GM12874 (cell line): Measurements from ENCODE around the gene RIPK3.

Experiments used
- TF ChIP-seq, protein P1 (sequence below): IDR thresholded peaks from 2 replicates; pipeline ENCODE4 v1.5.1; 2011; ENCODE audit warnings: low read depth, mild to moderate bottlenecking, control low read depth, low read length, moderate library complexity; ENCODE audit not compliant: insufficient read depth

Gene RIPK3

DNA sequence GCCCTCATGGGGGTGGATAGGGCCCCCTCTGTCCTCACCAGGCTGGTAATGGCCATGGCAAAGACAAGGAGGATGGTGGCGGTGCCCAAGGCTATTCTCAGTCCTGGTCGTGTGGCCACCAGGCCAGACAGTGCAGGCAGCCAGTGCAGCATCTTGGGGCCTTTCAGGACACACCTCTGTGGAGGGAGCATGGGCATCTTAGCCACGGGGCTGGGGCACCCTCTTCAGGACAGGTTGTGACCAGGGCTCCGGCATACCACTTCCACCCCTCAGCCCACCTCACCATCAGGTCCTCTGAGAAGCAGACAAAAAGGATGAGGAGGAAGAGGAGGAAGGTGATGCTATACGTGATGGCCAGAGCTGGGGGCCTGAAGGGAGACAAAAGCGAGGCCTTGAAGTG lies 15.8 kb downstream of the RIPK3 start:
- TF ChIP-seq, protein P1, sequence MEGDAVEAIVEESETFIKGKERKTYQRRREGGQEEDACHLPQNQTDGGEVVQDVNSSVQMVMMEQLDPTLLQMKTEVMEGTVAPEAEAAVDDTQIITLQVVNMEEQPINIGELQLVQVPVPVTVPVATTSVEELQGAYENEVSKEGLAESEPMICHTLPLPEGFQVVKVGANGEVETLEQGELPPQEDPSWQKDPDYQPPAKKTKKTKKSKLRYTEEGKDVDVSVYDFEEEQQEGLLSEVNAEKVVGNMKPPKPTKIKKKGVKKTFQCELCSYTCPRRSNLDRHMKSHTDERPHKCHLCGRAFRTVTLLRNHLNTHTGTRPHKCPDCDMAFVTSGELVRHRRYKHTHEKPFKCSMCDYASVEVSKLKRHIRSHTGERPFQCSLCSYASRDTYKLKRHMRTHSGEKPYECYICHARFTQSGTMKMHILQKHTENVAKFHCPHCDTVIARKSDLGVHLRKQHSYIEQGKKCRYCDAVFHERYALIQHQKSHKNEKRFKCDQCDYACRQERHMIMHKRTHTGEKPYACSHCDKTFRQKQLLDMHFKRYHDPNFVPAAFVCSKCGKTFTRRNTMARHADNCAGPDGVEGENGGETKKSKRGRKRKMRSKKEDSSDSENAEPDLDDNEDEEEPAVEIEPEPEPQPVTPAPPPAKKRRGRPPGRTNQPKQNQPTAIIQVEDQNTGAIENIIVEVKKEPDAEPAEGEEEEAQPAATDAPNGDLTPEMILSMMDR = no peak

DNA sequence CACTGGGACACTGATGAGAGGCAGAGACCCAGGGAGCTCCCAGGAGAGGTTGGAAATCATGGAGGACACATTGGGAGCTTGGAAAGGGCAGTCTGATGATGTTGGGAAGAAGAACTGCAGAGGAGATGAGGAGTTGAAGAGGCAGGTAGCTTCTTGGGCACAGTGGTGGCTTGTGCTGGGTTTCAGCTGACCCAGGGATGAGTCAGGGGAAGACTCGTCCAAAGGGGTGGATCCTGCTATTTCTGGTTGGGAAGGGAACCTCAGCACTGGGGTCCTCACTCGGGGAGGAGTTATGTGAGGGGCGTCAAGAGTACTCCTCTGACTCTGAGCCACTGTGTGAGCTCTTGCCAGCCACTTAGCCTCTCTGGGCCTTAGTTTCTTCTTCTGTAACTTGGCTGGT lies 16.4 kb downstream of the RIPK3 start:
- TF ChIP-seq, protein P1 = no peak

DNA sequence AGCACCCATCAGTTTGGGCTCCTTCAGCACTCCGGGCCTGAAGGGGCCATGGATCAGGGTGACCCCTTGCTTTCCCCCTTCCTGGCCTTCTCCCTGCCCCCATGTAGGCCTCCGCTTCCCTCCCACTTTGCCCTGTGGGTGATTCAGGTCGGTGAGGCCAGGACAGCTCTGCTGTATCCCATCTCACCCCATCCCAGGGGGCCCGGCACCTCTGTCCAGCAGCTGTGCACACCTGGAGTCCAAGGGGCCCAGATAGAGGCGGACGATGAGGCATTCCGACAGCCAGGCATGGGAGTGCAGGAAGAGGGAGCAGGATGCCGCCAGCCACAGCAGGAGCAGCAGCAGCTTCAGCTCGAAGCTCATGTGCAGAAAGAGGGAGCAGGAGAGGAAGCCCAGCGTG lies 17.1 kb downstream of the RIPK3 start:
- TF ChIP-seq, protein P1 = no peak

DNA sequence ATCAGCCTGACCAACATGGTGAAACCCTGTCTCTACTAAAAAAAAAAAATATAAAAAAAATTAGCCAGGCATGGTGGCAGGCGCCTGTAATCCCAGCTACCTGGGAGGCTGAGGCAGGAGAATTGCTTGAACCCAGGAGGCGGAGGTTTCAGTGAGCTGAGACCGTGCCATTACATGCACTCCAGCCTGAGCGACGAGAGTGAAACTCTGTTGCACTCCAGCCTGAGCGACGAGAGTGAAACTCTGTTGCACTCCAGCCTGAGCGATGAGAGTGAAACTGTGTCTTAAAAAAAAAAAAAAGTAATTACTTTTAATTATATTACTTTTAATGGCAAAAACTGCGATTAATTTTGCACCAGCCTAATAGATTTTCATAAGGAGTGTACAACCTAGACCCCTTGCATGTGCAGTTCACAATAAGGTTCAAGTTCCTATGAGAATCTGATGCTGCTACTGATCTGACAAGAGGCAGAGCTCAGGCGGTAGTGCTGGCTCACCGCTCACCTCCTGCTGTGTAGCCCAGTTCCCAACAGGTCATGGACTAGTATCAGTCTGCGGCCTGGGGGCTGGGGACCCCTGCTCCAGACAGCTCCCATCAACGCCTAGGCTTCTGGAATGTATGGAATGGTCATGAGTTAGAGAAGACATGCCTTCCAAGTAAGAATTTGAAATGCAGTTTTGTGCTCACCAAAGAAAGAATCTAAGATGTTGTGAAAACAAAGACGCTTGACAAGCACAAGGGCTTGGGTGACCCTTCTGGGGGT lies 18.4 kb downstream of the RIPK3 start:
- TF ChIP-seq, protein P1 = no peak

DNA sequence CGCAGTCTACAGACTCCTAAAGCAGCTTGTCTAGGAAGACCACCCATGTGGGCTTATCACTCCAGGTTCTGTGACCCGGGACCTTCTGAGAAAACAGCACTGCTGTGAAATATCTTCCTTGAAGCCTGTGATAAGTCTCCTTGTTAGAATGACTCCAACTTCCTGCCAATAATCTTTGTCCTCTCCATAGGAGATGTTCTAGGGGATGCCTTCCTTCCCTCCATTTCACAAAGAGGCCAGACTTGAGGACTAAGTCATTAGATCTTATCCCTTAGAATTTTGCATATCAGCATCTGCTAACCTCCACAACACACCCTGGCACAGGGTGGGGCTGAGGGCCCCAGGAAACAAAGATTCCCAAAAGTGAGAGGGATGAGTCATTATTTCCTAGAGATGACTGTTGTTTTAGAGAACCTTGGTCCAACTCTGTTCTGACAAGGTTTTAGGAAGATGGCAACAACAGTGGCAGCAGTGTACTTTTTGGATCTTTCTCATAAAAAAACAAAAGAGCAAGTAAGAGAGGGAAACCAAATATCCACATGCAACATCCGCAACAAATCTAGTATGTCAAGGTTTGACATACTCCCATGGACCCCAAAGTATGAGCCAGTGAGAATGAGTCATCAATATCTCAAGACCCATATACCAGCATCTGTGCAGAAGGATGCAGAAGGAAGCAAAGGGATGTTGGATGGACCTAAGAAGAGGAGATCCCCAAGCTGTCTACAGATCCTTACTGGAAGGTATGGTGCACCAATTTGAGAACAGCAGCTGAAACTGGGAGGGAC lies 22.5 kb downstream of the RIPK3 start:
- TF ChIP-seq, protein P1 = no peak

DNA sequence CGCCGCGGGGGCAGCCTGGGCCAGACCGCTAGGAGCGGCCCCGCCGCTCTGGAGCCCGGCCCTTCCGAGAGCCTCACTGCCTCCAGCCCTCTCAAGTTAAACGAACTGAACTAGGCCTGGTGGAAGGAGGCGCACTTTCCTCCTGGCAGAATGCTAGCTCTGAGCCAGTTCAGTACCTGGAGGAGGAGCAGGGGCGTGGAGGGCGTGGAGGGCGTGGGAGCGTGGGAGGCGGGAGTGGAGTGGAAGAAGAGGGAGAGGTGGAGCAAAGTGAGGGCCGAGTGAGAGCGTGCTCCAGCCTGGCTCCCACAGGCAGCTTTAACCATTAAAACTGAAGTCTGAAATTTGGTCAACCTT lies 23.2 kb downstream of the RIPK3 start:
- TF ChIP-seq, protein P1 = no peak

DNA sequence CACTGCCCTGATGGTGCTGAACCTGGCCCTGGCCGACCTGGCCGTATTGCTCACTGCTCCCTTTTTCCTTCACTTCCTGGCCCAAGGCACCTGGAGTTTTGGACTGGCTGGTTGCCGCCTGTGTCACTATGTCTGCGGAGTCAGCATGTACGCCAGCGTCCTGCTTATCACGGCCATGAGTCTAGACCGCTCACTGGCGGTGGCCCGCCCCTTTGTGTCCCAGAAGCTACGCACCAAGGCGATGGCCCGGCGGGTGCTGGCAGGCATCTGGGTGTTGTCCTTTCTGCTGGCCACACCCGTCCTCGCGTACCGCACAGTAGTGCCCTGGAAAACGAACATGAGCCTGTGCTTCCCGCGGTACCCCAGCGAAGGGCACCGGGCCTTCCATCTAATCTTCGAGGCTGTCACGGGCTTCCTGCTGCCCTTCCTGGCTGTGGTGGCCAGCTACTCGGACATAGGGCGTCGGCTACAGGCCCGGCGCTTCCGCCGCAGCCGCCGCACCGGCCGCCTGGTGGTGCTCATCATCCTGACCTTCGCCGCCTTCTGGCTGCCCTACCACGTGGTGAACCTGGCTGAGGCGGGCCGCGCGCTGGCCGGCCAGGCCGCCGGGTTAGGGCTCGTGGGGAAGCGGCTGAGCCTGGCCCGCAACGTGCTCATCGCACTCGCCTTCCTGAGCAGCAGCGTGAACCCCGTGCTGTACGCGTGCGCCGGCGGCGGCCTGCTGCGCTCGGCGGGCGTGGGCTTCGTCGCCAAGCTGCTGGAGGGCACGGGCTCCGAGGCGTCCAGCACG lies 23.8 kb downstream of the RIPK3 start:
- TF ChIP-seq, protein P1 = no peak
